NCI-H69 (cell line): ENCODE data around the gene MAP2K5.
A peak's percentile ranks its signal among the peaks of the same experiment; 100 is the strongest.

Source experiments
- DNase-seq: peaks from one replicate; lab custom pipeline; 2025; lab: John Stamatoyannopoulos, UW

The MAP2K5 gene

GRCh38 chr15:67521783-67522568 is 20.5 kb upstream of the MAP2K5 start:
- peak; percentile 30 for DNase-seq

DNA sequence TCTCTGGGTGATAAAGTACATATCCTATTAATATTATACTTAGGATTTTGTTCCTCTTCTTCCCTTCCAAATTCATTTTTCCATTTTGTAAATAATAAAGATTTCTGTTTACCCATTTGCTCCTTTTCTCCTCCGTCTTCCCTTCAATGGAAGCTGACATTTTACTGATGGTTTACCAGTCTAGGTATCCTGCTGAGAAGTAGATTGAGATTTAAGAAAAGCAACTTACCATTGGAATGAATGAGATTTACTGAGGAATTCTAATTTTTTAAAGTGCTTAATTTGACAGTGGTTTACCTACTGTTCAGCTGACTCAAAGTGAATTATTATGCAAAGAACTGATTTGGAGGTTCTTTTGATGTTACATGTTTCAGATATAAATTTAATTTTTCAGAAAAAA is 19.2 kb upstream of the MAP2K5 start:
- DNase-seq: no peak

GRCh38 chr15:67524235-67524634 is 18.3 kb upstream of the MAP2K5 start:
- no peak for DNase-seq

DNA sequence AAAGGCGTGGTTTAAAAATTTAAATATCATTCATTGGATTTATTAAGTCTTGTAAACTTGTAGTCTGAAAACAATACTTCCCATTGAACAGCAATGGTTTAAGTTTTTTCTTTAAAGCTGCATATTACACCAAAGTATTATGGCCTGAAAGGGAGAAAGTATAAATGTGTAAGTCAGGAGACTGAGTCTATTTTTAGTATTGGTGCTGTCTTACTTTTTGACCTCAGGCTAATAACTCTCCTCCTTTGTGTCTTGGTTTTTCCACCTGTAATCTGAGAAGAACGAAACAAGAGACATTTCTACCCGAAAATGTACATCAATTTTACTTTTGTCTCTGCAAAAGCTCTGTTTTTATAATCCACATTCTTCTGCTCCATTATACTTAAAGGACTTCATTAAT is 14.0 kb upstream of the MAP2K5 start:
- DNase-seq: no peak

GRCh38 chr15:67531379-67531914 is 11.1 kb upstream of the MAP2K5 start:
- no peak for DNase-seq

DNA sequence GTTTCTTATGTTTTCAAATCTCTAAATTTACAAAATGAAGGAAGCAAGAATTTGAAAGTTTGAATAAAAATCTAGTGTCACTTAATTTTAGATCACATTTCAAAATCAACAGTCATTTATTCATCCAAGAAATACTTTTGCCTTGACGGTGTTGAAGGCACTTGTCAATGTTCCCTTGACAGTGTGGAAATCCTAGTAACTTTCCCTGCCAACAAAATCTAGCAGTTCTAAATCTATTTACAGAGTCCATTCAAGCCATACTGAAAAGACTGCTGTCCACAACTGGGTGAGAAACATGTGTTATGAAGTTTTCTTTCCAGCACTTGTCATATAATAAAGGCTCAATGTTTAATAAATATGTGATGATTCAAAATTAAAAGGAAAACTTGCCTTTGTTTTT is 8.6 kb upstream of the MAP2K5 start:
- DNase-seq: no peak

DNA sequence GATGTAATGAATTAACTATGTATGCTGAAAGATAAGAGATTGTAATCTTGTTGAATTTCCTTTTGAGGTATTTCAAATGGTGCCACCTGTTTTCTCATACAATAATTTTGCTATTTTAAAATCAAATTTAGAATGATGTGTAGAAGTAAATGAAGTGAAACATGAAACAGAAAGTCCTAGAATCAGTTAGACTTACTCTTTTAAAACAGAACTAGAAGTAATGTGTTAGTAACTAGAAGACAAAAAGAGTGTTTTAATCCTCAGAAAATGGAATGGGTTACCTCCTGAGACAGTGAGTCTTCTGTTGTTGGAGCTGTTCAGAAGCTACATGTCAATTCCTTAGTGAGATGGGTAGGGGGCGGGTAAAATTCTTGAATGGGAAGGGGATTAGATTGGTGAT is 8.1 kb upstream of the MAP2K5 start:
- no peak for DNase-seq

- DNase-seq: no peak
Observed at GRCh38 chr15:67537771-67538170, 4.7 kb upstream of the MAP2K5 start.

GRCh38 chr15:67543348-67543718 is 830 bp downstream of the MAP2K5 start:
- peak; percentile 41 for DNase-seq

- no peak for DNase-seq
Observed at GRCh38 chr15:67544475-67544874, 2.0 kb downstream of the MAP2K5 start.

DNA sequence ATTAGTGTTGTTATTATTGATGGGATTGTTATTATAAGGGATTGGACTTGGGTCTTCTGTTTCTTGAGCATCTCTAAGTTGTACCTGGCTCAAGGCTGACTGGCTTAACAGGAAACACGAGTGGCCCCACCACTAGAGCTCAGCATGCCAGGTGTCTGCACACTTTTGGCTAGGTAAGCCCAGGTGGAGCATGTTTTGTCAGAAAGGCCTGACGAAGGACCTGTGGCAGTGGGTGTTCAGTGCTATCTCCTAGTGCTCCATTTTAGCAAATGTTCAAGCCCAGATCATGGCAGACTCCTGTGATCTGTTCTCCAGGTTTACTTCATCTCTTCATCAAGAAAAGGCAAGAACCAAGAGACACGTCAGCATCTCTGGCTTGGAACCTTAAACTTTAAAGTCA is 3.4 kb downstream of the MAP2K5 start:
- no peak for DNase-seq

- no peak for DNase-seq
Observed at GRCh38 chr15:67547064-67547463, 4.6 kb downstream of the MAP2K5 start.

GRCh38 chr15:67547836-67548235 is 5.3 kb downstream of the MAP2K5 start:
- DNase-seq: peak; percentile 4

GRCh38 chr15:67548236-67548852 is 5.8 kb downstream of the MAP2K5 start:
- peak; percentile 12 for DNase-seq

- DNase-seq: peak; percentile 88
Observed at GRCh38 chr15:67548862-67549651, 6.6 kb downstream of the MAP2K5 start.

GRCh38 chr15:67549736-67550135 is 7.2 kb downstream of the MAP2K5 start:
- peak; percentile 8 for DNase-seq

- DNase-seq: no peak
Observed at GRCh38 chr15:67550522-67550921, 8.0 kb downstream of the MAP2K5 start.

DNA sequence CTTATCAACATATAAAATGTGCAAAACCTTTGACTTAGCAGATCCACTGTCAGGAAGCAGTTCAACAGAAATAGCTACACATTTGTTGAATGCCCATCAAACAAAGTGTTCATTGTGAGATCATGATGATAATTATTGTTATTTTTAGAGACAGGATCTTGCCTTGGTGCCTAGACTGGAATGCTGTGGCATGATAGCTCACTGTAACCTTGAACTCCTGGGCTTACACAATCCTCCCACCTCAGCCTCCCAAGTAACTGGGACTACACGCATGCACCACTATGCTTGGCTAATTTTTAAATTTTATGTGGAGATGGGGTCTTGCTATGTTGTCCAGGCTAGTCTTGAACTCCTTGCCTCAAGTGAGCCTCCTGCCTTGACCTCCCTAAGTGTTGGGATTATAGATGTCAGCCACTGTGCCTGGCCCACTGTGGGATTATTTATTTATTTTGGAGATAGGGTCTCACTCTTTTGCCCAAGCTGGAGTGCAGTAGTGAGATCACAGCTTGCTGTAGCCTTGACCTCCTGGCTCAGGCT is 8.8 kb downstream of the MAP2K5 start:
- DNase-seq: no peak

- DNase-seq: no peak
Observed at GRCh38 chr15:67554580-67554979, 12.1 kb downstream of the MAP2K5 start.

DNA sequence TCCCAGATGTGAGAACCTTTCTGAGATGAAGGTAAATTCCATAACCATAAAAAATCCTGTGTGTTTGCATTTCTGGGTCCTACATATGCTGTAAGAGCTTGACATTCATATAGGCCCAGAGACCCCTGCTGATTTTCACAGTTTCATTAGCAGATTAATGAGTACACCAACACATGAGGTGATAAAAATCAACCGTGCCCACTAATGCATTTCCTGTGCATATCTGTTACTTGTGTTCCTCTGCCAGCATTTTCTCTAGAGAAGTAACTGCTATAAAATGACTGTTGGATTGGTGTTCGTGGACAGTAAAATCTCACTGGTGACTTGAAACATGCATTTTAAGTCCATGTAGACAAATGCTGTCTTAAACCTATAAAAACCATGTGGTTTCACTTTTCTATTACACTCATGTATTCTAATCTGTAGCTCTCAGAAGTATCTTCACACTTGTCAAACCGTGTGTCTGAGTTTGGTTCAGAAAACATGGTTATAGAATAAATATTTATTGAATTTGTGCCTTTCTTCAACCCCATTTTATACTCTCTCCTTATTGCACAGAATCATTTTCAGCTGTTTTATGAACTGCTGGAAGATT is 14.6 kb downstream of the MAP2K5 start:
- DNase-seq: no peak

GRCh38 chr15:67558502-67558901 is 16.0 kb downstream of the MAP2K5 start:
- DNase-seq: no peak

- peak; percentile 54 for DNase-seq
Observed at GRCh38 chr15:67559158-67559557, 16.7 kb downstream of the MAP2K5 start.
